HT1080 (cell line): Measurements from ENCODE around the gene AHSG. TPM values are rescaled to one million over a fixed set of nuclear protein-coding genes. Genes with fewer than 3 reads are reported as not detected.

Experiments used
- DNase-seq: peaks from one replicate; pipeline ENCODE4 v3.0.0-alpha.2; 2015; ENCODE audit warnings: low read depth
- total RNA-seq: library from RNA; depleted of rRNA; stranded (reverse); fragments of >200 nt; shearing (Covaris generic); gene quantifications from 2 replicates; pipeline ENCODE4 v1.2.3, GENCODE V29; 2014

AHSG gene
- total RNA-seq, 1 experiment from 2014 or later = 0.32 TPM

DNA sequence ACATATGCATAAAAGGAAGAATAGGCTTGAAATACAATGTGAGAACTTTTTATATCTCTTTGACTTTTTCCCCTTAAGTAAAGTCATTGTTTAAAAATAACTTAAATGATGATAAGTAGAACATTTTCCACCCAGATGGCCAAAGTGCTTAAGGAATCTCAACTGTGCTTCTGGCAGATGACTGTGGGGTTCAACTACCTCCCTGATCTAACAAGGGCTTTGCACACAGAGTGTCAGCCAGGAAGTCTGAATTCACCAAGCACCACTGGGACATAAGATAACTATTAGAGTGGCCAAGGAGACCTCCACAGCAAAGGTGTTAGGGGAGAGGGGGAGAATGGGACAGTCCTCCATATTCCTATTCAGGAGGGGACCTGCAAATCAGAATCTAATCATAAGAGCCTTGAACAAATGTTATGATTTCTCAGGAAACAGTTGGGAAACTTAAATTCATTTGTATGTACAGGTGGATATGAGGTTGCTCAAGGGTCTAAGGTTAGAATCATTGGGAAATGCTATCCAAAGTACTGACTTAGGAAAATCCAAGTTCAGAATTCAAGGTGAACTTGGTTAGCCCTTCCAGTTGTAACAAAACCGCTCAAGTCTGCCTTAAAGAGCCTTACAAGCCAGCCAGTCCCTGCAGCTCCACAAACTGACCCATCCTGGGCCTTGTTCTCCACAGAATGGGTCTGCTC is 27.1 kb downstream of the AHSG start, which contains the start of gene FETUB:
FETUB (plus strand) TSS at position 622 of the 695 bp plus-strand sequence; CDS start at position 684, 62 bp downstream.
- no peak for DNase-seq

DNA sequence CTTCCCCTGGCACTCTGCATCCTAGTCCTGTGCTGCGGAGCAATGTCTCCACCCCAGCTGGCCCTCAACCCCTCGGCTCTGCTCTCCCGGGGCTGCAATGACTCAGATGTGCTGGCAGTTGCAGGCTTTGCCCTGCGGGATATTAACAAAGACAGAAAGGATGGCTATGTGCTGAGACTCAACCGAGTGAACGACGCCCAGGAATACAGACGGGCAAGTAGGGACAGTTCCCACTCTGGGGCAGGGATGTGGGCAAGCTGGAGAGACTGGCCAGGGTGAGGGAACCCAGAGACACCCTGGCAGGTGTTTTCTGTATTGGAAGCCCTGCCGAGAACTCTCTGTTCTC is 27.6 kb downstream of the AHSG start:
- peak; percentile 89 for DNase-seq

DNA sequence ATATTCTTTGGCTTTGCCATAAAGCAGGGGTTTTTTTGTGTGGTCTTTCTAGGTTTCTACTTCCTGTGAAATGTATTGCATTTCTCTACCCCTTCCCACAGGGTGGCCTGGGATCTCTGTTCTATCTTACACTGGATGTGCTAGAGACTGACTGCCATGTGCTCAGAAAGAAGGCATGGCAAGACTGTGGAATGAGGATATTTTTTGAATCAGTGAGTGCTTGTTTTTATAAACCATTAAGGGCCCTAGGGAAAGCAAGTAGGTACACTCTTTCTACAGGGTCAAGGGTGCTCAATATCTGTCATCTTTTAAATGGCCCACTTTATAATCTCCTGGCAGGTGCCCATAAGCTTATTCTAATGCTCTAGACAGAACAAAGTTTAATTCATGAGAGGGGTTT is 28.1 kb downstream of the AHSG start:
- no peak for DNase-seq

DNA sequence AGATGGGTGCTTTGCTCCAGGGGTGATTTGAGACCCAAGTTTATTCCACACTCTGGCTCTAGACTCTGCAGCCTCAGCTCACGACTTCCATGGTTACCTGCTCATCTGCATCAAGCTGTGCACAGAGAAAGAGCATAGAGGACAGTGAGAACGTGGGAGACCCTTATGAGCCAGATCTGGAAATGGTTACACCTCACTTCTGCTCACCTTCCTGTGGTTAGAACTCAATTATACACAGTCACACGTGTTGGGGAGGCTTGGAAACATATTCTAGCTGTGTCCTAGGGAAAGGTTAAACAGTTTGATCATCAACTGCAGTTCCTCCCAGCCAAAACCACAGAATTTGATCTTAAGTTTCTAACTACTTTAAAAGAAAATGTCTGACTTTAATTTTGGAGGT is 29.2 kb downstream of the AHSG start:
- no peak for DNase-seq

DNA sequence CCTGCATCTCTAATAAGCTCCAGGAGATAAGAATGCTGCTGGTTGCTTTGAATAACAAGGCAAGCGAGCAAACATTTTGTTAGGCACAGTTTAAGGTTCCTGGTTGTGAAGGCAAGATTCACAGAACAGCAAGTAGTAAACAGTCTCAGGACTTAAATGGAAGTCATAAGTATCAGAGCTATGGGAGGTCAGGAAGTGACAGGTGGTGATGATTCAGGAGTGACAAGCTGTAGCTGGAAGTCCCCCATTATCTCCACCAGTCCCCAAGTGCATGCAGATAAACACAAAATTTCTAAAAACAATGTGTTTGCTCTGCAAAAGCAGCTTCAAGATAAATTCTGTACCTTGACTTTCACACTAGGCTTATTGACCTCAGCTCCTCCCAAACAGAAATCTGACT is 30.6 kb downstream of the AHSG start:
- DNase-seq = peak; percentile 49

DNA sequence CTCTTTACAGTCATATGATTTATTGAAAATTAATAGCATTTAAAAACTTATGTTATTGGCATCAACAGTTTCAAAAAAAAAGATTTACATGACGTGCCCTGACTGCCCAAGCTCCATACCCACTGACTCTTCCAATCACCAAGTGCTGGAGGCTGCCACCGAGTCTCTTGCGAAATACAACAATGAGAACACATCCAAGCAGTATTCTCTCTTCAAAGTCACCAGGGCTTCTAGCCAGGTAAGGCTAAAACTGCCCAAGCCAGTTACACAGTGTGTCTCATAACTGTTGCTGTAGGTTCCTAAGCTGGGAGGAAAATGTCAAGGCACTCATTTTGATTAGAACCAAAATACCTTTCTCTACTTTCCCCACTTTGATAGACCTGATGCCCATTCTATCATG is 31.8 kb downstream of the AHSG start:
- no peak for DNase-seq

DNA sequence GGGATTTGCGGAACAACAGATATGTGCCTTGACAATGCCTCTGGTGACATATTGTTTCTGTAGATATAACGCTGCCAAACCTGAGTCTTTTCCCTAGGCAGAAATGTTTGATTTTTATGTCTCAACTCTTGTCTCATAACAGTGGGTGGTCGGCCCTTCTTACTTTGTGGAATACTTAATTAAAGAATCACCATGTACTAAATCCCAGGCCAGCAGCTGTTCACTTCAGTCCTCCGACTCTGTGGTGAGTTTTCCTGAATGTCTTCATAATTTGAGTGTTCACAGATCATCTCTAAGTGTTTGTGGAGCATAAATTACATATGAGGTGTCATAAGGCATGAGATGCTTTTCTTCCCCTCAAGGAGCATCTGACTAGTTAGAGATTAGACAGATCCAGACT is 33.2 kb downstream of the AHSG start:
- DNase-seq = no peak

DNA sequence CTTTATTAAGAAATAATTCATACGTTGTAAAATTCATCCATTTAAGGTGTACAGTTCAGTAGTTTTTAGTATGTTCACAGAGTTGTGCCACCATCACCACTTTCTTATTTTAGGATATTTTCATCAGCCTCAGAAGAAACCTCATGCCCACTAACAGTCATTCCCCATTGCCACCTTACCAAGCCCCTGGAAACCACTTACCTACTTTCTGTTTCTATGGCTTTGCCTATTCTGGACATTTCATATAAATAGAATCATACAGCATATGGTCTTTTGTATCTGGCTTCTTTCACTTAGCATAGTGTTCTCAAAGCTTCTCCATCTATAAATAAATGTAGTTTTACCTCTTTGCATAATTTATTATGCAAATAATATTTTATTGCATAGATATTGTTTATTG is 34.0 kb downstream of the AHSG start:
- no peak for DNase-seq

DNA sequence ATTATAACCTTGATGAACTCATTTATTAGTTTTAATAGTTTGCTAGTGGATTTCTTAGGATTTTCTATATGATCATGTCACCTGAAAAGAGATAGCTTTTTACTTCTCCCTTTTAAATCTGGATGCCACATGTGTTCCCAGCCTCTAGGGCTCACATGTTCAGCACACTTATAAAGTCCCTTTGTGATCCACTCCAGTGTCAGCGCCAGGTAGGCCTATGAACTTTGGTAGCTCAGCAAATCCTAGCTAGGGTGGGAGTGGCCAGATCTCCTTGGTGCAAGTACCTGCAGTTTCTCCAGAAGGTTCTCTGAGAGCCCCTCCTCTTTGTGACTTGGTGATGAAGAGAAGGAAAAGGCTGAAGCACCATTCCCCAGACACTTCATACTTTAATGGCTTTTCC is 36.0 kb downstream of the AHSG start:
- no peak for DNase-seq

DNA sequence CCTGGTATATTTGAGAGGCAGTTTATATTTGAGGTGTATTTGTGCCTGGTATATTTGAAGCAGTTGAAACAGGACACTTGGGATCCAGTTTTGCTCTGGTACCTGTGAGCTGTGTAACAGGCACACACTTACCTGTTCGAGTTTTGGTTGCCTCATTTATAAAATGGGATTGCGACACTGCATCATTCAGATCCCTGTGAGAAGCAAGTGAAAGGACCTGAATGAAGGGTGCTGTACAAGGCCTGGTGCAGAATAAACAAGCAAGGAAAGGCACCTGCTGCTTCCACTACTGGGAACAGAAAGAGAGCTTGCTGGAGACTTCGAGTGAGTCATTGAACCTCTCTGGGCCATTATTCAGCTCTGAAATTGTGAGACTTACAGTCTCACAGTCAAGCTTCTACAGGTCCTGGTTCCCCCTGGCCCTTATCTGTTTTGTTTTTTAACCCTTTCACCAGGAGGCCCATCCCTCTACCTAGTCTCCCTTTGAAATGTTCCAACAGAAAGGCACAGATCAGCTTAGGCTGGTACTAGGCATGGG is 38.9 kb downstream of the AHSG start:
- DNase-seq = no peak

DNA sequence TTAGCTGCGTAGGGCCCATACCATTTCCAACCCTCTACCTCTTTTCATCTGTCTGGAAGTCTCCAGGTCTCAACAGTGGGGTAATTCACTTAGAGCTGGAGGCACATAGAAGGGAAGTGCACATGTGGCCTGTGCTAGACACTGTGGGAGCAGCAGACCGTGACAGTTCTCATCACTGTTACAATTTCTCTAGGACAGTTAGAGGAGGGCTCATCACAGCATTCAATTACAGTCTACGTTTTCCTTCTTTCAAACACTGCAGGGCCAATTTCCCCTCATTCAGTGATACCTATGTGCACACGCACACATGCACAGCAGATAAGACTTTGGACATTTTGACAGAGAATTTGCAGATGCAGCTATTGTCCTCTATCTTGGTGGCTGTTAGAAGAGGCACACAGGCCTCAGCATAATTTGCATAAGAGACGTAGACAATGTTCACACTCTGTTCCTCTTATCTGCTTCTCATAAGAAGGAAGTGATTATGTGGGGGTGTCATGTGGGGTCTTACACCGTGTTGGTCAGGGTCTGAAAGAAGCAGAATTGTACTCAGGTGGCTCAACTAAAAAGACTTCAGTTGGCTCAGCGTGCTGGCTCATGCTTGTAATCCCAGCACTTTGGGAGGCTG is 40.3 kb downstream of the AHSG start:
- DNase-seq = no peak

DNA sequence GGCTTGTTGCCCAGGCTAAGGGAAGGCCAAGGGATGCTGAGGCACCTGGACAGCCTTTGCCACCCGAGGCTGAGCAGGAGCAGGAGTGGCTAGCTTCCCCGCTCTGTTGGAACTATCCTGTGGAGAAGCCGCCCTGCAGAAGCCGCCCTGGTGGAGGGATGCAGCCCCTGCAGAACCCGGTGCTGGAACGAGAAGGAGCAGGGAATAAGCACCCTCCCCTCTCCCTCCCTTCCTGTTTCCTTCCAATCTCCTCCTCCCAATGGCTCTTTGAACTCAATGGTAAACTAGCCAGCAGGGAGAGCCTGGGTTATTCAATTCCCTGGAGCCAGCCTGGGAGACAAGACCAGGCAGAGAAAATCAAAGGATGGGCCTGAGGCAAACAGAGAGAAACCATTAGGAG is 41.1 kb downstream of the AHSG start:
- peak; percentile 58 for DNase-seq

DNA sequence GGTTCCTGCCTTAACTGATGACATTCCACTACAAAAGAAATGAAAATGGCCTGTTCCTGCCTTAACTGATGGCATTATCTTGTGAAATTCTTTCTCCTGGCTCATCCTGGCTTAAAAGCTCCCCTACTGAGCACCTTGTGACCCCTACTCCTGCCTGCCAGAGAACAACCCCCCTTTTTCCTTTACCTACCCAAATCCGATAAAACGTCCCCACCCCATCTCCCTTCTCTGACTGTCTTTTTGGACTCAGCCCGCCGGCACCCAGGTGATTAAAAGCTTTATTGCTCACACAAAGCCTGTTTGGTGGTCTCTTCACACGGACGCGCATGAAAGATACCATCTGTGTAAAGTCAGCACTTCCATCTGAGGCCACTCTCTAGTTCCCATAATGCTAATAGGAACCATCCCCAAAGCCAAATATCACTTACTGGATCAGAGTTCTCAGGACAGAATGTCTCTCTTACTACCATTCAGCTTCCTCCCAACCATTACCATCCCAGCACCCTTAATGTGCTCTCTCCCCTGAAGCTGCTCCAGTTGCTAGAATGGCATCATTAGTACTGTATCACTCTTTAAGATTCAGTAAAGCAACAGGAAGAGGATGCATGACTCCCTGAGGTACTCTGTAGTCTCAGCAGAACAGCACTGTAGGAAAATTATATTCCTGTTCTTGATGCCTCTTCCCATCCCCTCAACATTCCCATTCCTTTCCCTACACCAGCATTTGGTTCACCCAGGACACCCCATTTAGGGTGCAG is 50.7 kb downstream of the AHSG start:
- DNase-seq = no peak

DNA sequence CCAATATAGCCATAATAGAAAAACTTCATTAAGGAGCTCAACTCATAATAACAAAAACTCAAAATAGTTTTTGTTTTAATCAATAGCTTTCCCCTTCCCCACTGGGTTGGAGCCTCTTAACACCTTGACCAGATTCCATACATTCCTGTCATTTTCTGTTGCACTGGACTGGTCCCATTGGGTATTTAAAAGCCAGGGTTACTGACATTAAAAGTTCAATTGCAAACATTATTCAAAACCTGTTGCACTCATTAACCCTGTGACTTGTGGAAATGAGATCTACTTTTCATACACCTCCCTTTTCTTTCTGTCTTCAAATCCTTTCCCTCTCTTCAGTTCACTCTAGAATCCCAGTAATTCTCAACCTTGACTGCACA is 51.2 kb downstream of the AHSG start:
- no peak for DNase-seq

DNA sequence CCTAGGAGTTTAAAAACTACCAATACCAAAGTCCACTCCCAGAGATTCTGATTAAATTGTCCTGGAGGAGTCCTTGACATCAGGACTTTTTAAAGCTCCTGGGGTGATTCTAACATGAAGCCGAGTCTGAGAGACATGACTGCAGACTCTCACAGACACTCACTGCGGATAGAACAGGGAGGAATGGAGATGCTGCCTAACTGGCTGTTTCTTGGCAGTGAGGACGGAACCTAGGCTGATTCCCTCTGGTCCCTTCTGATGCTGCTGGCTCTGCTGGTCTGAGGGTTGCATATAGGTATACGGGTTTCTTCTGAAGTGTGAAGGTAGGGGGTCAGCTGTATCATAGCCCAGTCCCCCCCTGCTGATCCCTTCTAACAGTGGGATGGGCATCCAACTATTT is 51.6 kb downstream of the AHSG start:
- no peak for DNase-seq

DNA sequence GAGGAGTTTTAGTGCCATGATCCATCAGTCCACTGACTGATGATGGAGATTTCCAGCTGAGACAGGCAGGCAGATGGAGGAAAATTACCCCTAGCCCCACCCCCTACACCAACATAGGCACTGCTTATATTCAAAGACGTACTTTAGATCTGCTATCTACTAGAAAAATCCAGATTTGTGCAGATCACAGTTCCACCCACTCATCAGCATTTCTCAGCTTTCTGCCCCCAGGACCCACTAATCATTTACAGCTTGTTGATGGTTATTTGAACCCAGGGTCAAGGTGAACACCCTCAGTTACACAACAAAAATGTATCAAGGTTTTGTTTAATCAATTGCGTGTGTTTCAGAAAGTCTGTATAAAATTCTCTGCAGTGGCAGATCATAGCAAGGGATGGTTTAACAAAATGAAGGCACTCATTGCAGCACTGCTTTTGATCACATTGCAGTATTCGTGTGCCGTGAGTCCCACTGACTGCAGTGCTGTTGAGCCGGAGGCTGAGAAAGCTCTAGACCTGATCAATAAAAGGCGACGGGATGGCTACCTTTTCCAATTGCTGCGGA is 52.8 kb downstream of the AHSG start, which contains the start of gene HRG:
HRG (plus strand) TSS at position 390 of the 564 bp plus-strand sequence; CDS start at position 408, 18 bp downstream.
- DNase-seq = no peak

DNA sequence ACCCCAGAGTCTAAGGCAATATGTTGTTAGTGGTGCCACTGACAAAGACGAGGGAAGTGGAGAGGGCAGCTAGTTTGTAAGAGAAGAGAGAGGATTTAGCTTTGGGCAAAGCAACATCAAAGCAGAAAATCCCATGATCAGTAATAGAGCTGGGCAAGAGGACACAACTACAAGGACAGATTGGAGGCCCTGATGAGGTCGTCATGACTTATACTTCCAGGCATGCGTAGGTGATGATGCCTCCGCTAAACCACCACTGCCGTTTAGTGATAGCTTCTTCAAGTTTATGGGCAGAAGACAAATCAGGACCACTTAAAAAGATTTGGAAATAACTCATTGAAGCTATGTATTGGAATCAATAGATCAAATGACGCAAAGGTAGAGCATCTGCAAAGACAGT is 55.6 kb downstream of the AHSG start:
- DNase-seq = peak; percentile 27

DNA sequence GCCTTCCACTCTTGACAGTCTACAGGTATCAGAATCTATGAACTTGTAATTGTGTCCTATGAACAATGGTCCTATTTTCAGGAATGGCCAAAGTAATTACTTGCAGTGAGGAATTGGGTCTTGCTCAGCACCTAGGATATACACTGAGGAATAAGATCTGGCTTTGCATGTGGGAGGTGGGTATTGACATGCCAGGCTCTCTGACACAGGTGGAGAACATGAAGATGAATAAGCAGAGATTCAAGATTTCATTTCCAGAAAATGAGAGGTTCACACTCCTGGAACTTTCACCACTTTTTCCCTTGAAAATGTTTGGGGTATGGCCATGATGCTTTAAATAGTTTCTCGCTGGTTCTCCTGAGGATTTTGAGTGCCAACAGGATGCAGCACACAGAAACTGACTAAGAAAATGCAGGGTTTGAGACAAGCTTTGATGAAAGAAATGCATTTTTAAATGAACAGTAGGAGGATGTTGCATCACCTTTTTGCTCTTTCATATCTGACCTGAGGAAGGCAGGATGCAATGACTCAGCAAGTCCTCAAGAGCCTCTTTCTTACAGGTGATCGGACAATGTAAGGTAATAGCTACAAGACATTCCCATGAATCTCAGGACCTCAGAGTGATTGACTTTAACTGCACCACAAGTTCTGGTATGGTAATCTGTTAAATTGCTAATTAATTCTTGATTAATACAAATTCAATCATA is 56.7 kb downstream of the AHSG start:
- DNase-seq = peak; percentile 76

DNA sequence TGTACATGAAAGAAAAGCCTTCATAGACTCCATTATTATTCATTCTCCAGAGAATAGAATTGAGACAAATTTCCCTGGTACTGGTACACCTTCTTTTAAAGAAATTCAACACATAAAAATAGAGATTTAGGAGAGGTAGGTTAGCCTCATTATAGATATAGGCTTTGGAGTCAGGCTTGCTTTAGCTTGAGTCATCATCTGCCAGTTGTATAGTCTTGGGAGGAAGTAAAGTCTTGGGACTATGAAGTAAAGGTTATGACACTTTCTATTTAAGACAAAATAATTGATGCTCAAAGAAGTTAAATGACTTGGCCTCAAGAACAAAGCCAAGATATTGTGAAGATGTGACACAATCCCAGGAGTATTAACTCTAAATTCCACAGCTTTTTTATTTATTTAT is 57.3 kb downstream of the AHSG start:
- peak; percentile 43 for DNase-seq
